Measurements from ENCODE around the gene ANKRD11.
A peak's percentile ranks its signal among the peaks of the same experiment; 100 is the strongest.

The ANKRD11 gene

DNA sequence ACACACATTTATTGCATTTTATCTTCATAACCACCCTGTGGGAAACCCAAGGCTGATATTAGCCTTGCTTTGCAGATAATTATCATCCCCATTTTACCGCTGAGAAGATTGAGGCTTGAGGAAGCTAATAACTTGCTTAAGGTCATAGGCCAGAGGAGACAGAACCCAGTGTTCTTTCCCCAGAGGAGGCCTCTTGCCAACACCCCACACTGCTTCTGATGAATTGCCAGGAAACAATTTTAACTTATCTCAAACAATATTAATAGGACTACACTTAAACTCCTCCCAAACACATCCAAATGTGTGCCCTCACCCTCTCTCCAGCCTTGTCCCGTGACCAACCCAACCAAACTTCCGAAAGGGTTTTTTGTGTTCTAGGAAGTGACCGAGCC lies 15.7 kb upstream of the ANKRD11 start:
- no peak for DNase-seq

DNA sequence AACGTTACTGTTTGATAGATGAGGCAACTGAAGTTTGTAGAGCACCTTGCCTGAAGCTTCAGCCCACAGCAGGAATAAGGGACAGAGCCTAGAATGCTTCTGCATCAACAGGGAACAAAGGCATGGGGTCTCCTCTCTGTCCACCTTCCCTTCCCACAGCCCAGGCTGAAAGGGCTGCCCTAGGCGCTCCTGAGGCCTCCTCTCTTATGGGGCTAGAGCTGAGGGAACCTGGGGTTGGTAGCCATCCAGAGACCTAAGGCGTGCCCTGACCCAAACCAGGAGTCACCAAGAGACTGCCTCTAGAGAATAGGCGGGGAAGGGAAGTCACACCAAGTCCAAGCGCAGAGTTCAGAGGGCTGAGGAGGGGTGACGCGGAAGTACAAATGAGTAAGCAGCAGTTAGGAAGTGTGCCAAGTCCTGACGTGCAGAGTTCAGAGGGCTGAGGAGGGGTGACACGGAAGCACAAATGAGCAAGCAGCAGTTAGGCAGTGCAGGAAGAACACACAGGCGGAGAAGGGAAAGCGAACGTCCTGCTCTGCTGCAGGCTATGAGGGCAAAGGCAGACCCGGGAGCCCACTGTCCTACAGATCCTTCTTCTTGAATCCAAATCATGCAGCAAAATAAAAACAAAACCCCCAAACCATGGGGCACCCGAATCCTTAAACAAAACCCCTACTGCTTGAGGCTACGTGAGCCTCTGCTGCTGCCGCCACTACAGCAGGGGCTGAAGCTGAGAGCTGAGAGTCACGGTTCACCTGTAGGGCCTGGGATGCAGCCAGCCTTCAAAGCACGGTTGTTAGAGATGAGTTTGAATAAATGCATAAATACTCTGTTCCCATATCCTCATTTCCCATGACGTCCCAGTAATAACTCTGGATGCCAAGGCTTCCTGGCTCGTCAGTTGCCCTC lies 15.1 kb upstream of the ANKRD11 start:
- DNase-seq, result peak; percentile 99

DNA sequence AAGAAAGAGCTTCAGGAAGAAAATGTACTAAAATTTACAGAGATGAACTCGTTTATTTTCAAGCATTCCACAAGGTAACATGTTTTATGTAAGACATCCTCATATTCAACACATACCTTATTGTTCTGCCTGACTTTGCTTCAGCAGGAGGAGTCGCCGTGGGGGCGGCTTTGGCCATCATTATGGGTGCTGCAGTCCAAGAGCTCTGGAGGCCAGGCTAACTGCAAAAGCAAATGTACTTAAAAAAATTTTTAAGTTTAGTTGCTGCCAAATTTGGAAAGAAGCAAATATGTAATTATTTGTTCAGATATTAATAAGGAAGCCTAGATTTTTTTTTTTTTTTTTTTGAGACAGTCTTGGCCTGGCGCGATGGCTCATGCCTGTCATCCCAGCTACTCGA lies 13.7 kb upstream of the ANKRD11 start:
- DNase-seq, result no peak

DNA sequence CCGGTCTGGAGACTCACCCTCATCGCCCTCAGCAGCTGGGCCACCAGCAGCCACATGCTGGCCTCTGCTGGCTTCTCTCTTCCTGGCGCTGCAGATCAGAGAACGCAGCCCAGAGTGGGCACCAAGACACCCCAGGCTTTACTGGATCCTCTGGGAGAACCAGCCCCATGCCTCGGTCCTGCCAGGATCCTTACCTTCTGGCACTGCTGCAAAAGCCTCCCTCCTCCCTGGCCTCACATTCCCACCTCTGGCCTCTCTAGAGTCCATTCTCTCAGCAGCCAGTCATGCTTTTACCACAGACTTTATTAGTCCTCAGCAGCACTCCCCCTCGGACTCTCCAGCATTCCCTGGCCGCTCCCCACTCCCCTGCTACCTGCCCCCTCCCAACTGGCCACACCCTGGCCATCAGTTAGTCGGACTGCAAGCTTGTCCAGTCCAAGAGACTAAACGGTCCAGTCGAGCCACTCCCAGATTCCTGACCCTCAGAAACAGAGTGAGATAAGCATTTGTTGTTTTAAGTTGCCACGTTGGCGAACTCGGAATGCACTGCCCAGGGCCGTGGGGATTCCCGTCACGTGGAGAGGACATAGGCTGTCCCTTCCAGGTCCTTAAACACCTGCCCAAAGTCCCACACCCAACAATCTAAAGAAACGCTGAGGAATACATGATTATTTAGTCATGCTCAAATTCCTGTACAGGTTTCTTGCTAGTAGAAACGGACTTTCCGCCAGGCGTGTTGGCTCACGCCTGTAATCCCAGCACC lies 11.9 kb upstream of the ANKRD11 start:
- DNase-seq, result no peak

DNA sequence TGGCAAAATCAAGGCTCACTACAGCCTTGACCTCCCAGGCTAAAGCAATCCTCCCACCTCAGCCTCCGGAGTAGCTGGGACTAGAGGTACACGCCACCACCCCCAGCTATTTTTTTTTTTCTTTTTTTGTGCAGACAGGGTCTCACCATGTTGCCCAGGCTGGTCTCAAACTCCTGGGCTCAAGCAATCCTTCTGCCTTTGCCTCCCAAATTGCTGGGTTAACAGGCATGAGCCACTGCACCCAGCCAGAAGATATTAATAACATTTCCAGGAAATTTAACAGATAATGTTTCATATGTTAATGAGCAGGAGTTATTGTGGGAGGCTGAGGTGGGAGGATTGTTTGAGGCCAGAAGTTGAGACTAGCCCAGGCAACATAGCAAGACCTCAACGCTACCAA lies 9.4 kb upstream of the ANKRD11 start:
- no peak for DNase-seq

DNA sequence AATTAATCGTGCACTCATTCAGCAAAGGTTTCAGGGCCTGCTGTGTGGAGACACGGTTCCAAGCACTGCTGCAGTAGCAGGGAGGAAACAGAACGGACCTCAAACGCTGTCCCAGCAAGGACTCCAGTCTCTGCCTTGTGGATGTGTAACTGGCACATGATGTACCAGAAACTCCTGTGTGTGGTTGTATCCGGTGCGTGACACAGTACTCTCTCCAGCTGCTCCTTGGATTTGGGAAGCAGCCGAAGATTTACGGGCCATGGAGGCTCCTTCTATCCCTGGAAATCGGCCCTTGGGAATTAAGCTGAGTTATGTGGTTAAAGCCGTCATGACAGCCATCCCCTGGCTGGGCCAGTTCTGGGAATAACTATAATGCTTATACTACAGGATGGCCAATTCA lies 8.5 kb upstream of the ANKRD11 start:
- no peak for DNase-seq

DNA sequence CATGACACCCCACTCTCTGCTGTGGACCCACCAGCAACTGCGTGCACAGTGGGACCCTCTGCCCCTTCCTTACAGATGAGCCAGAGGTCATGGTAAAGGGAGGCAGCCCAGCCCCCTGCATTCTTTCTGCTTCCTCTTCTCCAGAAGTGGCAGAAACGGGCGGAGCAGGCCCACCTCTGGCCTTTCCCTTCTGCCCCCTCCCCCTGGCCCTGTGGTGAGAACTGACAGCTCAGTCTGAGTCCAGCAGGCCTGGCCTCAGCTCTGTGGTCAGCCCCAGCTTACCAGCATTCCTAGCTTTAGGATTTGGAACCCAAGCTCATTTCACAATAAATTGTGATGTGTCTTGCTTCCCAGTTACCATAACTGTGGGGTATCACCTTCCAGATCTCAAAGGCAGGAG lies 4.8 kb upstream of the ANKRD11 start:
- peak; percentile 38 for DNase-seq

DNA sequence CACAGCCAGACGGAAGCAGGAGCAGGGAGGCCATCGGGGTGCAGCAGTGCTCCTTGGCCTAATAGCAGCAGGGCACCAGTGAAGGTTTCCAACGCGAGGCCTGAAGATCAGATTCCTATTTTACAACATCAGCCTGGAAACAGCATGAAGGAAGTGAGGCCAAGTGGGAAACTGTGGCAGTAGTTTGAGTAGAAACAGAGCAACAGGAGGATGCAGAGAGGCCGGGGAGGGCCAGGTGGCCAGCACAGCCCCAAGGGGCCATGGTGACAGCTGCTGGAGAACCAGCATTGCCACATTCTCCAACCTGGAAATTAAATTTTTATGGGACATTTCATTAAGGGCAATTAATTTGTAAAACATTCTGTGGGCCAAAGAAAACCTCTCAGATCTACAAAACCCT lies 3.4 kb upstream of the ANKRD11 start:
- DNase-seq, result no peak

DNA sequence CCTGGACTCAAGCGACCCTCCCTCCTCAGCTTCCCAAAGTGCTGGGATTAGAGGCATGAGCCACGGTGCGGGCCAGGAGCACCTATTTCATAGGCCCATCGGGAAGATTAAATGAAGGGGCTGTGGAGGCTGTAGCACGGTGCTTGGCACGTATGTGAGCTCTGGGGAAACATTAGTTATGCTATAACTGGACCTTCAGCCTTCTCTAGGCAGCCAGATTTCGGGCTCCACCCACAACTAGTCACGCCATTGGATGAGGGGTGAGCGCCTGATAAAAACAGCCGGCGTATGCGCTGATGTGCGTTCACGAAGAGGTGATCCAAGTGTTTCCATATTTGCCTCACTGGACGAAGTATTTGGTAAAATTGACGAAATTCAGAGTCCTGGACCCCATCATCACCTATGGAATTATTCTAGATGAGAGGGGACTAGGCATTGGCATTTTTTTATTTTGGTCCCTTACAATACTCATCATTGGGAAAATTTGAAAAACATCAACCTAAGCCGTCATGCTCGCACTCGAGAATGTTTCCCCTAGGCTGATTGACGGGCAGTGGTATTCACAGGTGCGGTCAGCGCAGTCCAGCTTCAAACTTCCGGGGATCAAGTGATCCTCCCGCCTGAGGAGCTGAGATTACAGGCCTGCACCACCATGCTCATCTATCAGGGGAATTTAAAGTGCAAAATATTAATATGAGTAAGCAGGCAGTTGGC lies 1.8 kb upstream of the ANKRD11 start:
- DNase-seq, result no peak

DNA sequence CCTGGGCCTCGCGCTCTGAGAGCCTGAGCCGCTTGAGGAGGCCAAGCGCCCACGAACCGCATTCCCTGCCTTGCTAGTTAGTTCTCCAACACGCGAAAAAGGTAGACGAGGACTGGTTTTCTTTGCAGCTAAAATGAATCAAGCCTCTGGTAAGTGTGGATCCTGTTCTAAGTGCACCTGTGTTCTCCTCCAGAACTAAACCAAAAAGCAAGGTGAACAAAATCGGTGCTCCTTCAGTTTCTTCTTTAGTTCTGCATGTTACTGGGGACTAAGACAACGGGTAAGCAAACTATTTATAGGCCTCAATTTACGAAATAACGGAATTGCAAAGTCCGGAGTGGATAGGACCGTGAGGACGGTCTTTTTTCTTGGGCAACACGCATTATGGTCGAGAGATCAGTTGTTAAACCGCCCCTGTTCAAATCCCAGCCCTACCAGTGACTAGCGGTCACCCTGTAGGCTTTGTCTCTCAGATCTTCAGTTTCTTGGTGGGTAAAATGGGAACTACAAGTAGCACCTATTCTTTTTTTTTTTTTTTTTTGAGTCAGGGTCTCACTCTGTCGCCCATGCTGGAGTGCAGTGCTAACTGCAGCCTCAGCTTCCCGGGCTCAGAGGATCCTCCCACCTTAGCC lies 993 bp upstream of the ANKRD11 start:
- DNase-seq, result peak; percentile 62

DNA sequence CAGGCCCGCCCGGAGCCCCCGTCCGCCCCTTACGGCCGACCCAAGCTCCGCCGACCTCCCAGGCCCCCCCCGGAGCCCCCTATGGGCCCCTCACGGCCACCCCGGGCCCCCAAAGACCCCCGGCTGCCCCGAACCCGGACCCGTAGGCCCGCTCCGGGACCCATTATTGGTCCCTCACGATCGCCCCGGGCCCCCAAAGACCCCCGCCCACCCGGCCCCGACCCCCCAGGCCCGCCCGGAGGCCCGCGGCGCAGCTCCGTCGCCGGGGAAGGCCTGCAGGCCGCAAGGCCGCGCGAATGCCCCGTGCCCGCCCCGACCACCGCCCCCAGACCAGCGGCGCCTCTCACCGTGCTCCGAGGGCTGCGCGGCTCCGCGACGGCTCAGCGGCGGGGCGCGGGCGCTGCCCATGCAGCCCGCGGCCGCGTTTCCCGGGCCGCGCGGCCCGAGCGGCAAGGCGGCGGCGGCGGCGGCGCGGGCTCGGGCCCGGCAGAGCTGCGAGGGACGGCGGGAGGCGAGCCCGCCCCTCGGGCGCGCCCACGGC lies 393 bp downstream of the ANKRD11 start:
- no peak for DNase-seq

DNA sequence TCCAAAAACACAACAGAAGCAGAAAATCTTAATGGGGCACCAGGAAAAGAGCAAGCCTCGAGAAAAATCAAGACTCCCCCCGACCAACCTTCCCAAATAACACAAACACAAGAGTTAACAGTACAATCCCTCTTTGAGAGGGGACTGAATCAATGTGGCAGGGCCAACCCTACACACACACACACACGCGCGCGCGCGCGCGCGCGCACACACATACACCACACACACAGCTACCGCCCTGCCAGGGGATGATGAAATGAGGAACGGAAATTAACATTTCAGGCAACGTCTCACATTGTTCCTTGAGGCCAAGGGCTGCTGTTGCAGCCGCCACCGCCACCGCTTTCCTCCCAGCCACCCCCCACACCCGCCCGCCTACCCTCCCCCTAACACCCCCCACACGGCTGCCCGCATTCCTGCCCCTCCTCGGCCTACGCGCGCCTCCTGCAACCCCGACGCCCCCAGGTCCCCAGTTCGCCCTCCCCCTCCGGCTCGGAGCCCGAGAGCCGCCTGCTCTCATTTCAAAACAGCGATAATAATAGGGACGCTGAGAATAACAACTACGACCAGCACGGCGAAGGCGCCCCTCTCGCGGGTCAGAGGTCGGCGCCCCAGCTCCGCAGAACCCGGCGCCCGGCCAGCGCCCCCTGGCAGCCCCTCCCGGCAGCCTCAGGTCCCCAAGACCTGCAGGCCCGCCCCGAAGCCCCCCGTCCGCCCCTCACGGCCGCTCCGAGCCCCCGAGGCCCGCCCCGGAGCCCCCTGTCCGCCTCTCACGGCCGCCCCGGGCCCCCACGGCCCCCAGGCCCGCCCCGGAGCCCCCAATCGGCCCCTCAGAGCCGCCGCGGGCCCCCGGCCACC lies 1.1 kb downstream of the ANKRD11 start:
- peak; percentile 99 for DNase-seq

DNA sequence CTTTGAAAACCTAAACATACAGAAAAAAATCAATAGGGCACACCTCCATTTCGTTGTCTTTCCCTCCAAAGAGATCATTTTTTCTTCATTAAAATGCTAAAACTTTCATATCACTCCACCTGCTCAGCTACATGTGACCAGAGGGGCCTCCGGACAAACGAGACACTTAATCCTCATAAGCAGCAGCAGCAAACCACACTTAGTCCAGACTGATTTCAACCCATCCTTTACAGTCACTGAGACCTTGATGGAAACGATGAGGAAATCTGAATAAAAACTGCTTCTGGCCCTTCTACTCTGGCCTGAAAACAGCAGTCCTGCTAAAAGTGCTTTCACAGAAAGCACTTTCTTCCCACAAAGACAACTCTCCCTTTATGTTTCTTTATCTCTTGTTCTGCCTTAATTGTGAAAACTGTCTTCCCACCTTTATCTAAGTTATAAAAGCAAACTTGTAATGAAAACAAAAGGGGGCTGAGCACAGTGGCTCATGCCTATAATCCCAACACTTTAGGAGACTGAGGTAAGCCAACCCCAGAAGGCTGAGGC lies 4.6 kb downstream of the ANKRD11 start:
- DNase-seq, result peak; percentile 33

DNA sequence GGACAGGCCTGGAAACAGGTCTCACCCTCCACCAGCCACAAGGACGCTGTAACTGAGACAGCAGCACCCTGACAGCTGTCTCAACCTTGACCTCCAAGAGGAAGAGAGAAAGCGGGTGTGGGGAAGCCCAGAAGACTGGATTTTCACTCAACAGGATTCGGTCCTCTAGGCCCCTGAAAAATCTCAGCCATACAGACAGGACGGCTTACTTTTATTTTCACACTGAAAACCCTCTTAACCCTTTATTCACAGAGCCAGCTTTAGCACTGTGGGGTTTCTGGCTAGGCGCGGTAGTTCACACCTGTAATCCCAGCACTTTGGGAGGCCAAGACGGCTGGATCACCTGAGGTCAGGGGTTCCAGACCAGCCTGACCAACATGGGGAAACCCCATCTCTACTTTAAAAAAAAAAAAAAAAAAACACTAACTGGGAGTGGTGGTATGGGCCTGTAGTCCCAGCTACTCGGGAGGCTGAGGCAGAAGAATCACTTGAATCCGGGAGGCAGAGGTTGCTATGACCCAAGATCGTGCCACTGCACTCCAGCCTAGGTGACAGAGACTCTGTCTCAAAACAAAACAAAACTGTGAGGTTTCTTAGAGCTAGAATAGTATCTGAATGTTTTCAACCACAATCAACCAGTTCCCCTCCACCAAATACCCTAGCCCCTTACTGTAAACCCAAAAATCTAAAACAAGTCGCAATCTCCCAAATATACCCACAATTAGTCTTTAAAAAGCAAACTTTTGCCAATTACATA lies 5.3 kb downstream of the ANKRD11 start:
- DNase-seq, result no peak

DNA sequence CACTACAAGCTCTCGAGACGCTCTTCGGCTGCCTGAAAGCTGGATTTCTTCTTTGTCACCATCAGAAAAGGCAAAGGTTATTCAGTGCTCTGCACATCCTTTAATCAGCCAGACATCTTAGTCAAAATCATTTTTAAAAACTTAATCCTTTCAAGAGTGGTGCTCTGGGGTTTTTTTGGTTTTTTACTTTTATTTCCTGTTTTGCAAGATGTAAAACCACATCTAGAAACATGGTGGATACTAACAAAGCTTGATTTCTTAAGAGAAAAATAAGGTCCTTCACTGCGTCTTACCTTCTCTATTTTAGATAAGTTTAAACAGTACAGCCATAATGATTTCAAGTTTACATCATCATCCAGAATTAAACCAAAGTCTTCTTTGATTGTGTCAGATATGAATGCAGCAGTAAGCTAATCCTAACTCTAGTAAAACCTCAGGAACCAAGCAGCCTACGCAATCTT lies 6.3 kb downstream of the ANKRD11 start:
- no peak for DNase-seq

DNA sequence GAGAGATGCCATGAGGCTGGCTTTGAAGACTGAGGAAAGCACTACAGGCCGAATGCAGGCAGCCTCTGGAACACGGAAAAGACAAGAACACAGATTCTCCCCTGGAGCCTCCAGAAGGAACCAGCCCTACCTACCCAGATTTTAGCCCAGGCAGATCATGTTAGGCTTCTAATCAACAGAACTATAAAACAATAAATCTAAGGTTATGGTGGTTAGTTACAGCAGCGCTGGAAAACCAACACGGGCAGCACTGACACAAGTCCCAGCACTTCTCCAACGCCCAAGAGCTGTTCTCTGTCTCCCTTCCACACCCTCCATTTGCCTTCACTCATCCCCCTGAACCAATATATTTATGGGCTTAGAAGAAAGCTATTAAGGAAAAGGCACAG lies 7.5 kb downstream of the ANKRD11 start:
- DNase-seq, result no peak

DNA sequence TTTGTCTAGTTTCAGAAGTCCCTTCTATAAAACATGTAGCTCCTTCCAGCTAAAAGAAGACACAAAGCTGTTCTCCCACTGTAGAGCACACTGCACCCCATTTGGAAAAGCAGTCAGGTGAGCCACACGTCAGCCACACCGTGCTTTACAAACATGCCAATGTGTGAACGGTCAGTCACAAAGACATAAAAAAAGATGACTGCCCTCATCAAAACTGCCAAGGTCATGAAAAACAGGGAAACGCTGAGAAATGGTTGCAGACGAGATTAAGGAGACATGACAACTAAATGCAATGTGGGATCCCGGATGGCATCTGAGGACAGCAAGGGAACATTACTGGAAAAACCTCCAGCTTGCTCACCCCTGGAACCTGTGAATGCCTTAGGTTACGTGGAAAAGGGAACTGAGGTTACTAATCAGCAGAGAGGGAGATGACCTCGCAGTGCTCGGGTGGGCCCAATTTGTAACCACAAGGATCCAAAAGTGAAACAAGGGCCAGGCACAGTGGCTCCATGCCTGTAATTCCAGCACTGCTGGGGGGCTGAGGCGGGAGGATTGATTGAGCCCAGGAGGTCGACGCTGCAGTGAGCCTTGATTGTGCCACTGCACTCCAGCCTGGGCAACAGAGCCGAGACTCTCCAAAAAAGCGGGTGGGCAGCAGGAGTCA lies 8.1 kb downstream of the ANKRD11 start:
- peak; percentile 75 for DNase-seq

DNA sequence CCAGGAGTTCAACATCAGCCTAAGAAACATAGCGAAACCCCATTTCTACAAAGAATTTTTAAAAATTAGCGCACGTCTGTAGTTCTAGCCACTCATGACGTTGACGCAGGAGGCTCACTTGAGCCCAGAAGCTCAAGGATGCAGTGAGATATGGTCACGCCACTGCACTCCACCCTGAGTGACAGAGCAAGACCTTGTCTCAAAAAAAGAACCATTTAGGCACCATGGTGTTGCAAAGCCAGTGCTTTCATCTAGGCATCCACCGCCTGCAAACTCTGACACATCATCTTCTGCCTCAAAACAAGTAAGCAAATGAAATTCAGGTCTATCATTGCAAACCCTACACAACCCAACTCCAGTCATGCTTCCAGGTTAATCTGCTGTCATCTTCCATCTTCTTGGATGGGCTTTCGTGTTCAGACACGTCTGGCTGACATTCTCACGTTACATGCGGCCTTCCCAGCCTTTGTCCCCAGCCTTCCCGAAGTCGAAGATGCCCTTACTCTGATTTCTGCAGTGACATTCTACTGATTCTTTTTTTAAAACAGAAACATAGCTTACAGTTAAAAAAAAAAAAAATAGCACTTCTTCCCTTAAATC lies 8.9 kb downstream of the ANKRD11 start:
- no peak for DNase-seq

DNA sequence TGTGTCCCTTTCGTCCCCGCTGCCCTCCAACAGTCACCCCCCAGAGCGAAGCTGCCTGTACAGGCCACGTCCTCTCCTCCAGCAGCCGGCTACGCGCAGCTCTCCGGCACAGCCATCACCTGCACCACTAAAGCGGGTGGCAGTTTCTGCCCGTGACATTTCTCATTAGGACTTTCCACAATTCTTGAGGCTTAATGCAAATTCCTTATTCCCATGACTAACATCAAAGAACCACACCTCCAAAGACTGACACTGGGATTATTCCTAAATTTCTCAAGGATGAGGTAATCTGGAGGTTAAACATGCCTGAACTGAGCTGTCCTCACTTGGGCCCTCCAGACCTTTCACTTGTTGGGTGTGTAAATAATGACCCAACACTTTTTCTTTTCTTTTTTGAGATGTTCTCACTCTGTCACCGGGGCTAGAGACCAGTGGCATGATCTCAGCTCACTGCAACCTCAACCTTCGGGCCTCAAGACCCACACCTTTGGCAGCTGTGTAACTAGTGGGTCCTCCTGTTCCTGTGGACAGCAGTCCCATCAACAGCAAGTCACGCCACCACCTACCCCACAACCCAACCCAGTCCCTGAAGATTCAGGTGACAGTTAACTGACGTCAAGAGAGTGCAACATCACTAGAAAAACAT lies 11.7 kb downstream of the ANKRD11 start:
- no peak for DNase-seq

All from OCI-M1 (cell line).